H9 (cell line): ENCODE measurements around the gene ARVCF. TPM values are rescaled to one million over a fixed set of nuclear protein-coding genes. Genes with fewer than 3 reads are reported as not detected.

ENCODE experiments used
- DNase-seq: peaks from one replicate; pipeline ENCODE4 v3.0.0-alpha.2; 2017
- H2AFZ ChIP-seq: one replicate; pipeline ENCODE4 v1.6.1; 2013; ENCODE audit warnings: mild to moderate bottlenecking, low read length, control low read depth, moderate library complexity
- H2AK5ac ChIP-seq: 2 replicates; pipeline ENCODE4 v1.6.1; 2013; ENCODE audit warnings: low read length, control low read depth, mixed read lengths; ENCODE audit not compliant: insufficient read length
- H2BK120ac ChIP-seq: one replicate; pipeline ENCODE4 v1.6.1; 2013; ENCODE audit warnings: low read depth, mild to moderate bottlenecking, low read length, control low read depth, inconsistent platforms; ENCODE audit not compliant: poor library complexity, severe bottlenecking
- H2BK12ac ChIP-seq: 2 replicates; pipeline ENCODE4 v1.6.1; 2013; ENCODE audit warnings: low read length, control low read depth, mixed read lengths, low read depth; ENCODE audit not compliant: insufficient read length
- H2BK15ac ChIP-seq: 2 replicates; pipeline ENCODE4 v1.6.1; 2013; ENCODE audit warnings: low read depth, low read length, control low read depth
- H2BK20ac ChIP-seq: one replicate; pipeline ENCODE4 v1.6.1; 2013; ENCODE audit warnings: low read depth, mild to moderate bottlenecking, low read length, control low read depth, inconsistent platforms; ENCODE audit not compliant: poor library complexity, severe bottlenecking
- H2BK5ac ChIP-seq: 2 replicates; pipeline ENCODE4 v1.6.1; 2013; ENCODE audit warnings: low read length, control low read depth, mixed read lengths; ENCODE audit not compliant: insufficient read length
- H3K14ac ChIP-seq: 2 replicates; pipeline ENCODE4 v1.6.1; 2013; ENCODE audit warnings: low read length, control low read depth; ENCODE audit not compliant: insufficient read depth
- H3K18ac ChIP-seq: 2 replicates; pipeline ENCODE4 v1.6.1; 2013; ENCODE audit warnings: low read depth, mild to moderate bottlenecking, mixed read lengths, low read length, control low read depth; ENCODE audit not compliant: insufficient read length
- H3K23ac ChIP-seq: 2 replicates; pipeline ENCODE4 v1.6.1; 2013; ENCODE audit warnings: low read length, control low read depth, mixed read lengths, low read depth; ENCODE audit not compliant: insufficient read length
- H3K23me2 ChIP-seq: 2 replicates; pipeline ENCODE4 v1.6.1; 2013; ENCODE audit warnings: low read depth, mild to moderate bottlenecking, mixed read lengths, low read length, control low read depth; ENCODE audit not compliant: insufficient read length, poor library complexity, severe bottlenecking
- H3K27ac ChIP-seq: 2 replicates; pipeline ENCODE4 v1.5.1; 2013; ENCODE audit warnings: low read length, control low read depth, mixed read lengths, low read depth; ENCODE audit not compliant: insufficient read length
- H3K27me3 ChIP-seq: 2 replicates; pipeline ENCODE4 v1.6.1; 2013; ENCODE audit warnings: low read length, control low read depth, inconsistent platforms; ENCODE audit not compliant: insufficient read depth
- H3K4ac ChIP-seq: 2 replicates; pipeline ENCODE4 v1.6.1; 2013; ENCODE audit warnings: low read depth, mild to moderate bottlenecking, control low read depth, inconsistent platforms, low read length, moderate library complexity
- H3K4me1 ChIP-seq: 2 replicates; pipeline ENCODE4 v1.6.1; 2013; ENCODE audit warnings: low read length, control low read depth, inconsistent platforms; ENCODE audit not compliant: insufficient read depth
- H3K4me2 ChIP-seq: 2 replicates; pipeline ENCODE4 v1.6.1; 2013; ENCODE audit warnings: low read length, control low read depth, mixed read lengths; ENCODE audit not compliant: insufficient read length, insufficient read depth
- H3K56ac ChIP-seq: 2 replicates; pipeline ENCODE4 v1.6.1; 2013; ENCODE audit warnings: low read depth, mild to moderate bottlenecking, mixed read lengths, low read length, control low read depth; ENCODE audit not compliant: insufficient read length
- H3K79me1 ChIP-seq: 2 replicates; pipeline ENCODE4 v1.6.1; 2013; ENCODE audit warnings: low read depth, mild to moderate bottlenecking, moderate library complexity, low read length, control low read depth, inconsistent platforms; ENCODE audit not compliant: insufficient read depth, poor library complexity, severe bottlenecking
- H3K79me2 ChIP-seq: 2 replicates; pipeline ENCODE4 v1.6.1; 2013; ENCODE audit warnings: low read length, control low read depth, inconsistent platforms; ENCODE audit not compliant: insufficient read depth
- H3K9ac ChIP-seq: 2 replicates; pipeline ENCODE4 v1.6.1; 2013; ENCODE audit warnings: low read length, control low read depth, mixed read lengths; ENCODE audit not compliant: insufficient read length; ENCODE audit errors: extremely low read depth
- H3K9me3 ChIP-seq: one replicate; pipeline ENCODE4 v1.6.1; 2013; ENCODE audit warnings: low read depth, low read length, inconsistent platforms; ENCODE audit not compliant: control insufficient read depth
- H3T11ph ChIP-seq: one replicate; pipeline ENCODE4 v1.6.1; 2013; ENCODE audit warnings: mild to moderate bottlenecking, low read length, control low read depth, inconsistent platforms
- H4K20me1 ChIP-seq: one replicate; pipeline ENCODE4 v1.6.1; 2013; ENCODE audit not compliant: control insufficient read depth, insufficient read length, insufficient read depth
- H4K5ac ChIP-seq: 2 replicates; pipeline ENCODE4 v1.6.1; 2013; ENCODE audit warnings: low read depth, mild to moderate bottlenecking, mixed read lengths, low read length, control low read depth; ENCODE audit not compliant: insufficient read length
- H4K8ac ChIP-seq: replicated peaks from 2 replicates; pipeline ENCODE4 v1.6.1; 2013; ENCODE audit warnings: low read length, control low read depth, mixed read lengths, low read depth; ENCODE audit not compliant: insufficient read length
- H4K91ac ChIP-seq: 2 replicates; pipeline ENCODE4 v1.6.1; 2013; ENCODE audit warnings: low read depth, mild to moderate bottlenecking, moderate library complexity, mixed read lengths, low read length, control low read depth; ENCODE audit not compliant: insufficient read length
- H3K27ac Mint-ChIP-seq, 3 experiments: 2 replicates in 2 of 3; 3 replicates in 1 of 3; pipeline ENCODE4 v1.8.0; 2020 to 2021; ENCODE audit warnings: mixed read lengths in 3 of 3, mild to moderate bottlenecking in 1 of 3, moderate library complexity in 1 of 3
- H3K27me3 Mint-ChIP-seq: 2 replicates; pipeline ENCODE4 v1.8.0; 2021; ENCODE audit warnings: low read depth, mild to moderate bottlenecking, moderate library complexity, mixed read lengths
- H3K36me3 Mint-ChIP-seq, 3 experiments: 2 replicates in 2 of 3; 3 replicates in 1 of 3; pipeline ENCODE4 v1.8.0; 2020 to 2021; ENCODE audit warnings: low read depth in 3 of 3, mixed read lengths in 3 of 3; ENCODE audit not compliant: insufficient read depth in 1 of 3
- H3K4me1 Mint-ChIP-seq, 2 experiments: 2 replicates each; pipeline ENCODE4 v1.8.0; 2020; ENCODE audit warnings: mixed read lengths in 2 of 2
- H3K4me3 Mint-ChIP-seq, 2 experiments: 2 replicates in 1 of 2; 3 replicates in 1 of 2; pipeline ENCODE4 v1.8.0; 2020 to 2021; ENCODE audit warnings: mild to moderate bottlenecking in 2 of 2, mixed read lengths in 2 of 2, moderate library complexity in 1 of 2
- H3K9me3 Mint-ChIP-seq, 2 experiments: 2 replicates in 1 of 2; 3 replicates in 1 of 2; pipeline ENCODE4 v1.8.0; 2020; ENCODE audit warnings: mild to moderate bottlenecking in 2 of 2, mixed read lengths in 2 of 2, moderate library complexity in 1 of 2
- CTCF ChIP-seq: fragments of 200-600 bp; sonication (generic); conservative IDR thresholded peaks from 3 replicates; pipeline ENCODE4 v1.8.0; 2021; ENCODE audit warnings: antibody characterized with exemption, mild to moderate bottlenecking
- WGBS: extraction: QIAGEN DNeasy Blood & Tissue Kit; methylation state at CpG from one replicate; pipeline ENCODE4 v1.1.7; 2013; ENCODE audit warnings: missing lambda C conversion rate, low lambda C conversion rate, mixed read lengths; ENCODE audit not compliant: insufficient read length; ENCODE audit errors: extremely low coverage; 5-methylcytosine and 5-hydroxymethylcytosine counted together
- total RNA-seq: library from RNA; stranded (reverse); gene quantifications from 2 replicates; pipeline ENCODE4 v1.2.1, GENCODE V29; 2021

The ARVCF gene
- total RNA-seq, 1 experiment from 2014 or later: 40.7 TPM

DNA sequence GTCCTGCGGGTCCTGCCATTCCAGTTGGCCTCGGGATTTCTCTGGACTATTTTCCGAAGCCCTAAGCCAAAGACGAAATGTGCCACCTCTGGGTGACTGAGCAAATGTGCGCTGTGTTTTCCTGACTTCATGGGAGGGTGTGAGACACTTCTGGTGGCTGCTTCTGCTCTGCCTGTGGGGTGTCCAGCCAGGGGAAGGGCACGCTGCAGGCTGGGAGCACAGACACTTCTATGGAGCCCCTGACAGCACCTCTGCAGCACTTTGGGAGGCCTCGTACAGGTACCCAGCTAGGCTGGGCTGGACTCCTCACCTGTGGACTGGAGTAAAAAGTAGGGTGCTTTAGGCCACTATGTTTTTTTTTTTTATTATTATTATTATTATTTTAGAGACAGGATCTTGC, 22.0 kb upstream of the ARVCF start:
- H3K23me2 ChIP-seq: no peaks in the 10 kb centered on the region

More for the DNA sequence above, 22.0 kb upstream of the ARVCF start:
- H4K5ac ChIP-seq: no peak overlapping the region
- Mint-ChIP-seq H3K27ac (no peak overlapping the region), H3K9me3 (no peaks in the 10 kb centered on the region), H3K4me3 (no peak overlapping the region), H3K4me1 (peaks cover 0 to 8% of the 10 kb centered on the region in 2 experiments; a peak in 2 of 4 replicates), H3K27me3 (no peaks in the 10 kb centered on the region; the same call in 1 of the 2 replicates), H3K36me3 (peaks cover 0 to 10% (median 0%) of the 10 kb centered on the region in 3 experiments; a peak in 3 of 7 replicates)
- no CpG with 5 or more reads among the region's 7 CpGs for WGBS
- no peak overlapping the region for H3K14ac ChIP-seq
- no peak overlapping the region for H2BK15ac ChIP-seq
- H3K23ac ChIP-seq: no peak overlapping the region
- no peaks in the 10 kb centered on the region; the same call in 1 of the 2 replicates for H3K27me3 ChIP-seq
- no peak for TF ChIP-seq CTCF
- H4K8ac ChIP-seq: no peak overlapping the region
- H2BK5ac ChIP-seq: no peak overlapping the region
- no peak overlapping the region for H2BK120ac ChIP-seq
- H4K91ac ChIP-seq: no peak overlapping the region
- no peaks in the 10 kb centered on the region for H3K4me1 ChIP-seq
- no peak overlapping the region for H3K9ac ChIP-seq
- H3K56ac ChIP-seq: no peak overlapping the region
- H3K27ac ChIP-seq: no peak overlapping the region
- H2BK12ac ChIP-seq: no peak overlapping the region
- no peak overlapping the region for H2AFZ ChIP-seq
- H3K4ac ChIP-seq: no peak overlapping the region
- no peak for DNase-seq
- H3T11ph ChIP-seq: no peak overlapping the region
- H3K18ac ChIP-seq: no peak overlapping the region
- H3K79me2 ChIP-seq: no peaks in the 10 kb centered on the region
- H3K4me2 ChIP-seq: no peak overlapping the region
- no peak overlapping the region for H2AK5ac ChIP-seq
- no peak overlapping the region for H2BK20ac ChIP-seq
- H3K9me3 ChIP-seq: no peaks in the 10 kb centered on the region
- H4K20me1 ChIP-seq: no peaks in the 10 kb centered on the region
- H3K79me1 ChIP-seq: no peaks in the 10 kb centered on the region
